Measurements from ENCODE around the gene RSRC2.

GRCh38 chr12:122571821-122572220 lies 45.1 kb upstream of the RSRC2 start:
- TF ChIP-seq CTCF (conservative IDR thresholded peaks at IDR 0.05; ENCODE audit: low read depth, low read length): no peak
- TF ChIP-seq EZH2 (IDR thresholded peaks at IDR 0.05; ENCODE audit: low read length, unreplicated experiment): no peak
- TF ChIP-seq EZH2phosphoT487 (IDR thresholded peaks at IDR 0.05; ENCODE audit: borderline replicate concordance, low read length): no peak

All from PC-3 (cell line).